HG03442 (cell line): ENCODE data around the gene FOXP3.
"Not testable (repeated sequence)": the region's sequence is repeated elsewhere in the genome, so short reads cannot be mapped to it uniquely, and the experiment has no call there.

ENCODE experiments used
- ATAC-seq: cut with Tn5 transposase; IDR thresholded peaks from one replicate; pipeline ENCODE4 v1.9.1; 2021; ENCODE audit warnings: mild to moderate bottlenecking, moderate library complexity; ENCODE audit not compliant: unreplicated experiment

Gene FOXP3

GRCh38 chrX:49264460-49264859 lies at the start of gene FOXP3:
Gene FOXP3 (minus strand): TSS chrX:49264710. CDS start chrX:49258505, 6,205 bp downstream.
- ATAC-seq, result no peak

- ATAC-seq, result no peak
Measured at GRCh38 chrX:49312176-49312575, 47.7 kb upstream of the FOXP3 start.

- no peak for ATAC-seq
Measured at GRCh38 chrX:49310371-49310770, 45.9 kb upstream of the FOXP3 start.

- ATAC-seq, result no peak
Measured at GRCh38 chrX:49309401-49309981, 45.0 kb upstream of the FOXP3 start.

GRCh38 chrX:49308604-49309269 lies 44.2 kb upstream of the FOXP3 start:
- no peak for ATAC-seq

- ATAC-seq, result not testable (repeated sequence)
Measured at GRCh38 chrX:49307775-49308174, 43.3 kb upstream of the FOXP3 start.

GRCh38 chrX:49303346-49303745 lies 38.8 kb upstream of the FOXP3 start, which contains the start of gene GAGE10:
Gene GAGE10 (plus strand): TSS chrX:49303646. CDS start chrX:49304860, 1,214 bp downstream.
- ATAC-seq, result no peak

- no peak for ATAC-seq
Measured at GRCh38 chrX:49300703-49301102, 36.2 kb upstream of the FOXP3 start.

GRCh38 chrX:49299293-49299692 lies 34.8 kb upstream of the FOXP3 start:
- not testable (repeated sequence) for ATAC-seq

- no peak for ATAC-seq
Measured at GRCh38 chrX:49292400-49293362, 28.2 kb upstream of the FOXP3 start.

- ATAC-seq, result no peak
Measured at GRCh38 chrX:49291615-49292337, 27.3 kb upstream of the FOXP3 start.

- ATAC-seq, result no peak
Measured at GRCh38 chrX:49290215-49290614, 25.7 kb upstream of the FOXP3 start.

- ATAC-seq, result no peak
Measured at GRCh38 chrX:49287665-49288064, 23.2 kb upstream of the FOXP3 start.

GRCh38 chrX:49286581-49286980 lies 22.1 kb upstream of the FOXP3 start:
- no peak for ATAC-seq

GRCh38 chrX:49286136-49286535 lies 21.6 kb upstream of the FOXP3 start:
- ATAC-seq, result no peak

GRCh38 chrX:49284212-49284611 lies 19.7 kb upstream of the FOXP3 start:
- no peak for ATAC-seq

- no peak for ATAC-seq
Measured at GRCh38 chrX:49282647-49283011, 18.1 kb upstream of the FOXP3 start.

GRCh38 chrX:49278081-49278480 lies 13.6 kb upstream of the FOXP3 start:
- ATAC-seq, result no peak

GRCh38 chrX:49277535-49277830 lies 13.0 kb upstream of the FOXP3 start:
- no peak for ATAC-seq

GRCh38 chrX:49276671-49277534 lies 12.4 kb upstream of the FOXP3 start:
- ATAC-seq, result no peak
